WERI-Rb-1 (cell line): ENCODE data around the gene AMZ1.

ENCODE experiments used
- DNase-seq: peaks from one replicate; pipeline ENCODE4 v3.0.0-alpha.2; 2020
- H3K27ac ChIP-seq: fragments of 250-450 bp; sonication (Bioruptor Pico); 2 replicates; pipeline ENCODE4 v1.5.1; 2020; ENCODE audit warnings: mild to moderate bottlenecking, moderate library complexity
- H3K27me3 ChIP-seq: fragments of 250-450 bp; sonication (Bioruptor Pico); 2 replicates; pipeline ENCODE4 v1.5.1; 2021; ENCODE audit warnings: mild to moderate bottlenecking, low read depth, moderate library complexity; ENCODE audit not compliant: insufficient read depth, severe bottlenecking
- H3K36me3 ChIP-seq: fragments of 250-450 bp; sonication (Bioruptor Pico); 2 replicates; pipeline ENCODE4 v1.5.1; 2020; ENCODE audit warnings: mild to moderate bottlenecking, moderate library complexity
- H3K4me3 ChIP-seq: 2 replicates; pipeline ENCODE4 v1.5.1; 2011; ENCODE audit warnings: low read depth, mild to moderate bottlenecking, control low read depth, low read length
- H3K9me3 ChIP-seq: fragments of 250-450 bp; sonication (Bioruptor Pico); 2 replicates; pipeline ENCODE4 v1.5.1; 2021; ENCODE audit warnings: mild to moderate bottlenecking, moderate library complexity; ENCODE audit not compliant: severe bottlenecking
- TF ChIP-seq, protein P1 (sequence below): IDR thresholded peaks from 2 replicates; pipeline ENCODE4 v1.5.1; 2011; ENCODE audit warnings: low read depth, mild to moderate bottlenecking, control low read depth, inconsistent platforms, low read length

AMZ1 gene

DNA sequence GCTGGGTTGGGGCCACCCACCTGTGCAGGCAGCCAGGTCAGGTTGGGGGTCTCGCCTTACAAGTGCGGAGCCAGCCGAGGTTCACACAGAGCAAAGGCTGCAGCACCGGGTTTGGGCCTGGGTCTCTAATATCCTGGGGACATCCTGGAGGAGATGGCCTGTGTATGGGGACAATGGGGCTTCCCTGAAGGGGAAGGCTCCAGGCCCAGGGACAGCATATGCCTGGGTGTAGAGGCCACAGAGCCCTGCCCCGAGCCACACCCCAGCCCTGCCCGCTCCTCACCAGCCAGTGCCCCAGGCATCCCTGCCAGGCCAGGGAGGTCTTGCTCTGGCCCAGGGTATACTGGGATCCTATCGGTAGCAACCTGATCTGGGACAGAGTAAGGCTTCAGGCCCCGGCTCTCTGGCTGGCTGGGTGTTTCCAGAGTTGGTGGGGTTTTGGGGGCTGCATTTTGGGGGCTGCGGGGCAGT is 47.1 kb upstream of the AMZ1 start:
- DNase-seq: no peak
- Histone ChIP-seq H3K9me3 (no peaks in the 10 kb centered on the region), H3K27me3 (no peaks in the 10 kb centered on the region), H3K36me3 (peaks cover 18% of the 10 kb centered on the region), H3K4me3 (no peak overlapping the region), H3K27ac (no peak overlapping the region)
- TF ChIP-seq, protein P1, sequence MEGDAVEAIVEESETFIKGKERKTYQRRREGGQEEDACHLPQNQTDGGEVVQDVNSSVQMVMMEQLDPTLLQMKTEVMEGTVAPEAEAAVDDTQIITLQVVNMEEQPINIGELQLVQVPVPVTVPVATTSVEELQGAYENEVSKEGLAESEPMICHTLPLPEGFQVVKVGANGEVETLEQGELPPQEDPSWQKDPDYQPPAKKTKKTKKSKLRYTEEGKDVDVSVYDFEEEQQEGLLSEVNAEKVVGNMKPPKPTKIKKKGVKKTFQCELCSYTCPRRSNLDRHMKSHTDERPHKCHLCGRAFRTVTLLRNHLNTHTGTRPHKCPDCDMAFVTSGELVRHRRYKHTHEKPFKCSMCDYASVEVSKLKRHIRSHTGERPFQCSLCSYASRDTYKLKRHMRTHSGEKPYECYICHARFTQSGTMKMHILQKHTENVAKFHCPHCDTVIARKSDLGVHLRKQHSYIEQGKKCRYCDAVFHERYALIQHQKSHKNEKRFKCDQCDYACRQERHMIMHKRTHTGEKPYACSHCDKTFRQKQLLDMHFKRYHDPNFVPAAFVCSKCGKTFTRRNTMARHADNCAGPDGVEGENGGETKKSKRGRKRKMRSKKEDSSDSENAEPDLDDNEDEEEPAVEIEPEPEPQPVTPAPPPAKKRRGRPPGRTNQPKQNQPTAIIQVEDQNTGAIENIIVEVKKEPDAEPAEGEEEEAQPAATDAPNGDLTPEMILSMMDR: no peak

DNA sequence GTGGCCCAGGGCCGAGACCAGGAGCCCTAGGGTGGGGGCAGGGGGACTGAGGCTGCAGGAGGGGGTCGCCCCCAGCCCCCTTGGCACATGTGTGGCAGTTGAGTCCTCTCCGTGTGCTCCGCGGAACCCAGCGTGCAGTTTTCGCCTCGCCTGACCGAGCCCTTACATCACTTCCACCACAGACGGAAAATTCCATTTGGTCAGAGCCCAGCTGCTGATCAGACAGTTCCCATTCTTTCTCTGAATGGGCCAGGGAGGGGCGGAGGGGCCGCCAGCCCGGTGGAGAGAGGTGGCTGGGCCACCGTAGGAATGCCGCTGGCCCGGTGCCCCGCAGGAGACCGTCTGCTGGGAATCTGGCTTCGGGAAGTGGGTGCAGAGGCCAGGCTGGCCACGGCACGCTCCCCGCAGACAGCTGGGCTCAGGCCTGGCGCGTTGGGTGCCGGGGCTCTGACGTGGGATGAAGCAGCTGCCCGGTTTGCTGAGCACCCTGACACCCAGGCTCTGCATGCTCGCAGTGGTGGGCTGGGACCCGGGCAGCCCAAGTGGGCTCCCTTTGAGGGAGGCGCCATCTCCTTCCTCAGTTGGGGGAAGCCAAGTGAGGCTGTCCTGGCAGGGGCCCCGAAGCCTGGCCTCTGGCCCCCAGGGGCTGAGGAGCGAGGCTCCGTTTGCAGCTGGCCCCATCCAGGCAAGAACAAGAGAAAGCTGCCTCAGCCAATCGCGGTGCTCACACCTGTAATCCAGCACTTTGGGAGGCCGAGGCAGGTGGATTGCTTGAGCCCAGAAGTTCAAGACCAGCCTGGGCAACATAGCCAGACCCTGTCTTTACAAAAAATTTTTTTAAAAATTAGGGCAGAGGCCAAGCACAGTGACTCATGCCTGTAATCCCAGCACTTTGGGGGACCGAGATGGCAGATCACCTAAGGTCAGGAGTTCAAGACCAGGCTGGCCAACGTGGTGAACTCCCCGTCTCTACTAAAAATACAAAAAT is 46.3 kb upstream of the AMZ1 start:
- DNase-seq: no peak
- TF ChIP-seq, protein P1: no peak
- H3K4me3 ChIP-seq: no peak overlapping the region
- no peaks in the 10 kb centered on the region for H3K9me3 ChIP-seq
- no peak overlapping the region for H3K27ac ChIP-seq
- peaks cover 15% of the 10 kb centered on the region for H3K36me3 ChIP-seq
- no peaks in the 10 kb centered on the region for H3K27me3 ChIP-seq

DNA sequence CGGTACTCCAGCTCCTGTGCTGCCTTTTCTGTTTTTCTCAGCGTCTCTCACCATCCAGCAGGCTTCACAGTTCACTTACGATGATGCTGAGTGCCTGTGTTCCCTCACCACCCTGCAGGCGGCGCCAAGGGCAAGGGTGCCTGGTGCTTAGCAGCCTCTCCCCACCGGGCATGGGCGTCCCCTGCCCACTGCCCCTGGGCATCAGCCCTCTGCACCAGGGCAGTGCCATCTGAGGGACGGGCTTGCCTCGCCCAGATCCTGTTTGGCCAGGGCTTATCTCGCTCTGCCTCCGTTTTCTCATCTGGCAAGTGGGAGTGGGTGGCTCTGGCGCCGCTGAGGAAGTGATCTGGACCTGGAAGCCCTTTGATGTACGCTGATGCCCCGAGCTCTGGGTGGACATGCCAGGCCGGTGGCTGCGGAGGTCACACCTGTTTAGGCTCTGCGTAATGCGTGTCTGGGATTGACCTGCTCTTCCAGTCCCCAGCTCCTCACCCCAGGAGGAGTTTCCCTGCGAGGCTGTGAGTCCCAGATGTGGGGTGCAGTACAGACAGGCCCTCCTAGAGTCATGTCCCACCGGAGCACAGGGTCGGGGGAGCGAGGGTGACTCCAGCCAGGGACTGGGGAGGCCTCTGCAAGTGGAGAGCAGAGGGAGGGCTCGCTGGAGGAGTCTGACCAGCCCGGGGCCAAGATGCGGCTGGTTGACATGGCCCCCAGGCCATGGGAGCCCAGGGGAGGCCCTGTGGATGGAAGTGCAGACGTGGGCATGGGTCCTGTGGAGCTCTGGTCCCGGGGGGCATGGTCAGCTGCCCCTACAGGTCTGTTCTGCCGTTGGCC is 44.4 kb upstream of the AMZ1 start:
- H3K36me3 ChIP-seq: peaks cover 31% of the 10 kb centered on the region
- TF ChIP-seq, protein P1: no peak; the same call in 1 of the 2 replicates
- DNase-seq: no peak
- H3K4me3 ChIP-seq: no peak overlapping the region
- H3K9me3 ChIP-seq: no peaks in the 10 kb centered on the region
- H3K27ac ChIP-seq: no peak overlapping the region
- no peaks in the 10 kb centered on the region for H3K27me3 ChIP-seq

DNA sequence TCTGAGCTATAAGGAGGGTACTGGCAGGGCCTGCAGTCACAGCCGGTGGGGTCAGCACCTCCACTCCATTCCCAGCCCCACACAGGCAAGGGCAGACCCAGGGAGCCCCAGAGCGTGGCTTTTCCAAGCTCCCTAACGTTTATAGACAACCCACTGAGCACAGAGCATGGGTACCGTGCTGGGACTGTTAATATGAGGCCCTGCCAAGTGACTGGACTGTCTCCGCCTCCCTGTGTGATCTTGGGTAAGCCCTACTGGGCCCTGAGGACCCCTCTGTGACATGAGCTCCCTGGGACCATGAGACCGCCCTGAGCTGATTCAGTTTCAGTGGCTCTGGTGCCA is 43.8 kb upstream of the AMZ1 start:
- Histone ChIP-seq H3K27me3 (no peaks in the 10 kb centered on the region), H3K4me3 (no peak overlapping the region)
- no peak for DNase-seq

DNA sequence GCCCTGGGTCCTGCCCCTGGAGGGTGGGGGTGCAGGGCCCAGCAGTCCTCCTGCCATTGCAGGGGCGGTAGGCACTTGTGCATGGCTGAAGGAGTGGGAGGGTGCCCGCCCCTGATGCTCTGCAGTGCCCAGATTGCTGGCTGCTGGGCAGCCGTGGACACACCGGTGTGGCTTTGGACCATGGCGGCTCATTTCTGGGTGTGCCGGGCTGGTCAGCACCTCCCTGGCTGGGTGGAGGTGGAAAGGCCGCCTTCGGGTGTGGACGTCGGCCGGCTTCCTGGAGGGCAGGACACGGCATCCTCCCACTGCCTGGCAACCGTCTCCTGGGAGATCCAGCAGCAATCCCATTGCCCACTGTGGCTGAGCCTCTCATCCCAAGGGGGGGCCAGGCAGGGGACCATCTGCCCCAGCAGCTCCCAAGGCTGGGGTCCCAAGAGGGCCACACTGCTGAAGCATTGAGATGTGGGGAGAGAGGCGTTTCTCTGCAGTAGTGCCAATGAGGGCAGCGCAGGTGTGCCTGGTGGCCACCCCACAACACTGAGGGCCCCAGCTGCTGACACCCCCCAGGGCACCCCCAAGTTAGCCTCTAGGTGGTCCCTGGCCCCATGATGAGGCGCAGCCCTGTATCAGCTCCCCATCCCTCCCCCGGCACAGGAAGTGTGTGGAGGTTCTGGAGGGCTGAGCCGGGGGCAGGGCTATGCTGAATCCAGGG is 43.3 kb upstream of the AMZ1 start:
- Histone ChIP-seq H3K27me3 (no peaks in the 10 kb centered on the region), H3K9me3 (no peaks in the 10 kb centered on the region), H3K36me3 (peaks cover 34% of the 10 kb centered on the region), H3K27ac (no peak overlapping the region), H3K4me3 (no peak overlapping the region)
- no peak for DNase-seq
- TF ChIP-seq, protein P1: no peak

More for the DNA sequence above, 43.8 kb upstream of the AMZ1 start:
- TF ChIP-seq, protein P1: no peak
- Histone ChIP-seq H3K36me3 (peaks cover 34% of the 10 kb centered on the region), H3K27ac (no peak overlapping the region), H3K9me3 (no peaks in the 10 kb centered on the region)
